Effector CD8-positive, alpha-beta T cell (primary cell): ENCODE measurements around the gene WBP2NL.
"Not testable (repeated sequence)": the region's sequence is repeated elsewhere in the genome, so short reads cannot be mapped to it uniquely, and the experiment has no call there.

Experiments
- DNase-seq: peaks from one replicate; lab custom pipeline; 2025; lab: John Stamatoyannopoulos, UW

WBP2NL gene

DNA sequence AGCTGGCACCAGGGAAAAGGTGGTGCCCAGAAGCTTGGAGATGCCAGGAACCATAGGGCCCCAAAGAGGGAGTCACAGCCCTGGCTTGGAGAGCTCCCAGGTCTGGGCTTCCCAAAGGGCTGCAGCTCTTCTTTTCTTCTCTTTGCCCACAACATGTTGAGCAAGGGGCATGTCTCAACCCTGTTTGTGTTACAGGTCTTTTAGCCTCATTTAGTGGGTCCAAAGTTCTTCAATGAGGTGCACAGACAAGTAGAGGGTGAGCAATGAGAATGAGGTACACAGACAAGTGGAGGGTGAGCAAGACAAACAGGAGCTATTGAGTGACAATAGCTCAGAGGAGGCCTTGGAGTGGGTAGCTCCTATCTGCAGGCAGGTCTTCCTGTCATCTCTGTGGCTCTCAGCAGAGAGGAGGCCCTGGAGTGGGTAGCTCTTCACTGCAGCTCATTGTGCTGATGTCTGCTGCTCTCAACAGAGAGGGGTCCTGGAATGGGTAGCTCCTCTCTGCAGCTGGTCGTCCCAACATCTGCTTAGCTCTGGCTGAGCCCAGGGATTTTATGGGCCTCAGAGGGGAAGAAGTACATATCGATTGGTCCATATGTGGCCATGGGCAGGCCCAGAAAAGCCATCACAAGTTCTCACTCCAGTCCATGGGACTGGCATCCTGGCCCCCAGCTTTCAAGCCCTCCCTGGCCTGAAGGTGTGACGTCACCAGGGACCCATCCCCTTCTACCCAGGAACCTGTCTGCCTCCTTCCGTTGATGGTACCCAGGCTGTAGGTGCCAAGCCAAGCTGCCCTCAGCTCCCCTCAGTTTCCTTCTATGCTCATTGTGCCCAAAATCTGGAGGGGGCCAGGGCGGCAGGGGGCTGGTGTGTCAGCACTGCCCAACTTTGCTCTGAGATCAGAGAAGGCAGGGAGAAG, 34.9 kb downstream of the WBP2NL start:
- no peak for DNase-seq

DNA sequence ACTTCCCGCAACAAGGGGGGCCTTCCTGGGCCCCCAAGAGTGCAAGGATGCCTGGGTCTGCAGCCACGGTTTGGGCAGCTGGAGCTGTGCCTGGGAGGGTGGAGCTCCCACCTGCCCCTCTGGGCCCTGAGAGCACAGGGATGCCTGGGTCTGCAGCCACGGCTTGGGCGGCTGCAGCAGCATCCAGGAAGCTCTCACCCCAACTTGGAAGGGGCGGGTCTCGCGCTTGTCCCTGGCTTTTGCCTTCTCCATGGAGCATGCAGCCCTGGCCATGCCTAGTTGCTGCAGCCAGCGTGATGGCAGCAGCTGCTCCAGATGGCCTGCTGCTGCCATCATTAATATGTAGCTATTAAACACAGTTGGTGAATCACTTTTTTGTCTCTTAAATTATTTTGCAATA, 36.7 kb downstream of the WBP2NL start:
- no peak for DNase-seq

GRCh38 chr22:42039271-42039670, 40.7 kb downstream of the WBP2NL start:
- no peak for DNase-seq

DNA sequence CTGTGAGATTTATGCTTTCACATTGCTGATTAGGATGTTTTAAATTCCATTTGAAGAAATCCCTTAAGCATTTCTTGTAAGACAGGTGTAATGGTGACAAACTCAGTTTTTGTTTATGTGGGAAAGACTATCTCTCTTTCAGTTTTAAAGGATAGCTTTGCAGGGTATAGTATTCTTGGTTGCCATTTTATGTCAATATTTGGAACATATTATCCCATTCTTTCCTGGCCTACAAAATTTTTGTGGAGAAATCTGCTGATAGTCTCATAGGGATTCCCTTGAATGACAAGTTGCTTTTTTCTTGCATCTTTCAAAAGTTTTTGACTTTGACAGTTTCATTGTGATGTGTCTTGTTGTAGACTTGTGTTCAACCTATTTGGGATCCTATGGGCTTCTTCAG, 43.2 kb downstream of the WBP2NL start:
- DNase-seq, result no peak

- DNase-seq, result no peak
Observed at GRCh38 chr22:42050641-42051180, 52.1 kb downstream of the WBP2NL start.

- no peak for DNase-seq
Observed at GRCh38 chr22:42052765-42053164, 54.2 kb downstream of the WBP2NL start.

GRCh38 chr22:42056757-42057511, 58.3 kb downstream of the WBP2NL start:
- DNase-seq, result no peak

GRCh38 chr22:42060489-42060888, 61.9 kb downstream of the WBP2NL start:
- DNase-seq, result no peak

DNA sequence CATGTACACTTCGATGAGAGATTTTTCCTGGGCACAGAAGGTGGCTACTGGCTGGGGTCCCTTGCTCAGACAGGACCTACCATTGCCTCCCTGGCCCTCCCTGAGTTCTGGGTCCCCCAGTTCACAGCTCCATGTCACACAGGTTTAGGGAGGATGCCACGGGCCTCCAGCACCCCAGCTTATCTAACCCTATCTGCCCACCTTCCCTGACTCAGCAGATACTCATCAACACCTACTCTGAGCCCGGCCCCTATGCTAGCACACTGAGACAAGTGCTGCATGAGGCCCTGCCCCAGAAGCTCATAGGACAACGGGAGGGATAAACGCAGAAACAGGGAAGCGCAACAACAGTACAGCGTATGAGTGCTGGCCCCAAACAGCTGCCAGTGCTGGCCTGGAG, 62.5 kb downstream of the WBP2NL start:
- no peak for DNase-seq

DNA sequence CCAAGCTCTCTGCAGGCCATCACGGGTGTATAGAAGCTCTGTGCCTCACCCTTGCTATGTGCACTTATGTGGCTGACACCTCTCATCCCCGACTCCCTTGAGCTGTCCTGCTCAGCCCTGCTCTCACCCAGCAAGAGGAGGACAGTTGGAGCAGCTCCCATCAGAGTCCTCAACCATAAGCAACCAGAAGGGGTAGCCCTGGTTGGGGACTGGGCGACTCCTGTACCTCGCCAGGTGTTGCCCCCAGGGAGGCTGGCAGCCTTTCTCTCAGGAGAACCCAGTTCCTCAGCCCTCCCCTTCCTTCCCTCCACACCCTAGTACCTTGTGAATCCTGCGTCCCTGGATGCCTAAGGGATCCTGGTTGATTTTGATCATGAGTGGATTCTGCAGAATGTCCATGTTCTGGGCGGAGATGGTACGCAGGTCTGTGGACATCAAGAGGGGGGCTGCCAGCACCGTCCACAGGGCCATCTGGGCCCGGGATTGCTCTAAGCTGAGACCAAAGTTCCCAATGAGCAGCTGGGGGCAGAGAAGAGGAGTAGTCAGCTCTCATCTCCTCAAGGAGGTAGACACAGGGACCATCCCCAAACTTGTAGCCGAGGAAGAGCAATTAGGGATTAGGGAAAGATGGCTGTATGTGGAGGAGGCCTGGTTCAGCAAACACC, 64.0 kb downstream of the WBP2NL start:
- DNase-seq, result no peak

- no peak for DNase-seq
Observed at GRCh38 chr22:42064629-42065028, 66.0 kb downstream of the WBP2NL start.

DNA sequence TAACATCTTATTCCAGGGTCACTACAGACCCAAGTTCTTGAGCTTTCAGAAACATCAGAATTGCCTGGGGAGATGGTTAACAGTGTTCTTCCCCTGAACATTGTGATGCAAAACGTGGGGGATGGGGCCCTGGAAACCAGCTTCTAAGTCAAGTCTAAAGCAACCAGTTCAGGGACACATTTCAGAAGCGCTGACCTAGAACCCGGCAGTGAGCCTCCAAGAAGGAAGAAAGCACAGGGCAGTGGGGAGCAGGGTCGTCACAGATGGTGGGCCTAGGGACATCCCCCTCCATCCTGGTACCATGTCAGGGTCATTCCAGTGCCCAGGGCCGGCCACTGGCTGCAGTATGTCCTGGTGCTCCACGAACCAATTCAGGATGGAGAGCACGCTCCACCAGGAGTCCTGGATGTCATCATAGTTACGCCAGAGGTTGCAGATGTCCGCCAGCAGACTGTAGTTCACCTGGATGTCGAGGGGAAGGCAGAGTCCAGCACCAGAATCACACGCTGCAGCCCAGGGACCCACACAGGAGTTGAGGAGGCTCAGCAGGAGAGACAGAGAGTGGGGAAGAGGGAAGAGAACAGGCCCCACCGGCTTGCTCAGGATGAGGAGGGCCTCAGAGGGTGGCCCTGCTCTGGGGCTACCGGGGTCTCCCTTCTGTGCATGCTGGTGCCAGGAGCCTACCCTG, 67.0 kb downstream of the WBP2NL start:
- DNase-seq, result no peak

DNA sequence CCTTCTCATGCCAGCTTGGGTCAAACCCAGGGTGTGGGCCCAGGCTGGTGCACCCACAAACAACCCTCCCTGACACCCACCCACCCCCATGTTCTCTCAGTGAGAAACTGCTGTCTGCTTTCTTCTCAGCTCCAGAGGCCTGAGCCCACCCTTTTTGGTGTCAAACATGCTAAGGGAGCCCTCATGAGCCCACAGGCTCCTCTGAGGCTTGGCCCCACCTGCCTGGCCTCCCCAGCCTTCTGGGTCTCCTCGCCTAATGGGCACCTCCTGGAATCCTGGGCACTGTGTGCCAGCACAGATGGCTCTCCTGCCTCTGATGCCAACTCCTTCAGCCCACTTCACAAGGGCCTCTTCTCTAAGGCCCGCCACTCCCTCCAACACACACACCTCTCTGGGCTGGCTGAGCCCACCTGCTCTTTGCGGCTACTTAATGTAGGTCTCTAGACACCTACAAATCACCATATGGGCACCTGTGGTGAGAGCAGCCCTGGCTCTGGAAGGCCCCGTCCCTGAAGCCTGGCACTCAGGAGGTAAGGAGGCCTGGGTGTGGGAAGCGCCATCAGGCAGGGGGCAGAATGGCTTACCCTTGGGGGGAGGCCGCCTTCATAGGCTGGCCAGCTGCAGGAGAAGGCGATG, 67.7 kb downstream of the WBP2NL start:
- DNase-seq, result no peak

DNA sequence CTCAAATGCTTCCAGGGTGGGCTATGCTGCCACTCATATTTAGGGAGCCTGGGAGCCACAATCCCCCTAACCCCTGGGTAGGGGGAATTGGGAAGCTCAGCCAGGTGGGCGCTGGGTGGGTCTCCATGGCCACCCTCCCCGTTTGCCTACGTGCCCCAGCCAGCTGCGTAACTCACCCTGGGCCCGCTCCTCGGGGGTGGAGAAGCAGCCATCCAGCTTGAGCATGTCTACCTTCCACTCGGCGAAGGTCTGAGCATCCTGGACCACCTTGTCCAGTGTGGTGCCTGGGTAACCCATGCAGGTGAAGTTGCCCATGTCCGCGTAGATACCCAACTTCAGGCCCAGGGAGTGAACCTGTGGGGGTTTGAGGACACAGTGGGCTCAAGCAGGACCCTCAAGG, 68.3 kb downstream of the WBP2NL start:
- DNase-seq, result no peak

DNA sequence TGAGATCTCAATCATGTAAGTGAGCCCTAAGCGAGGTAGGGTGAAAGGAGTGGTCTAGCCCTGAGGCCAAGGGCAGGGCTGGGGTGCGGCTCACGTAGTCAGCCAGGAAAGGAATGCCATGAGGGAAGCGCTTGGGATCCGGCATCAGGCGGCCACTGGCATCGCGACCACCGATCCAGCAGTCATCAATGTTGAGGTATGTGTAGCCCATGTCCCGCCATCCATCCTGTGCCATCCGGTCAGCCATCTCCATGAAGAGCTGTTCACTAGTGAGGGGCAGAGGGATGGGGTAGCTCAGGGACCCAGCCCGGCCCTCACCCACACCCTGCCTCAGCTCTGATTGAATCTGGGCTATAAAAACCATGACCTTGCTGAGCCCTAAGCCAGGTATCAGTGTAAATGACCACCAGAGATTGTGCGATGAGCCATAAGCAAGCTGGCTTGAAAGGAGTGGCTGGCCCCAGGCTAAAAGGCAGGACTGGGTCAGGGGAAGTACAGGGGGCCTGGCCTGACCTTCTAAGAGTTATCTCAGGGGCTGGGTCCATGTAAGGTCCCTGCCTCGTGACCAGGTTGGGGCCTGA, 69.2 kb downstream of the WBP2NL start:
- DNase-seq, result no peak

DNA sequence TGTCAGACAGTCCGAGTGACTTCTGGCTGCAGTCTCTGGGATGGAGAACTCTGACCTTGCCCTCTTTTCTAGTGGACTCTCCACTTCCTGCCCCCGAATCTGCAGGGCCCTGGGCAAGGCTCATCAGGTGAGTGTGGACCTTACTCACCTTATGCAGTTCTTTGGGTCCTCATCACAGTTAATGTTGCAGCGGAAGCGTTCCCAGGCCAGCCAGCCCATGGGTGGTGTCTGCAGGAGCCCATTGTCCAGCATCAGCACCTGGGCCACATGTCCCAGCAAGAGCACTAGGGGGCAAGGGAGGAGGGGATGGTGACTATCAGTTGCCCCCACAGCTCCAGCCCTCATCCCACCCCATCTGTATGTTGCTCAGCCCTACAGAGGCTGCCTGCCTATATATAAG, 69.7 kb downstream of the WBP2NL start:
- no peak for DNase-seq

- DNase-seq, result no peak
Observed at GRCh38 chr22:42069801-42070516, 71.4 kb downstream of the WBP2NL start.

- peak; percentile 90 for DNase-seq
Observed at GRCh38 chr22:42070517-42071422, 72.2 kb downstream of the WBP2NL start, which contains the start of gene NAGA. Gene NAGA, minus strand, starts transcription at chr22:42070812. Its CDS starts 515 bp downstream, at chr22:42070297.

- not testable (repeated sequence) for DNase-seq
Observed at GRCh38 chr22:42071508-42071907, 72.9 kb downstream of the WBP2NL start.
